Liver (tissue), 9 donors: ENCODE results near the gene HIVEP2. TPM values are rescaled to one million over a fixed set of nuclear protein-coding genes. Genes with fewer than 3 reads are reported as not detected.

ENCODE experiments used
- DNase-seq: peaks from one replicate; pipeline ENCODE4 v3.0.0-alpha.2; 2017; ENCODE audit warnings: low spot score
- H3K27ac ChIP-seq, 2 donors: one replicate each; pipeline ENCODE4 v1.7.0; 2013; ENCODE audit warnings: inconsistent platforms in 2 of 2, low read length in 2 of 2, control low read depth in 1 of 2, low read depth in 1 of 2, mild to moderate bottlenecking in 1 of 2
- H3K27me3 ChIP-seq, 4 donors: one replicate each; pipeline versions ENCODE4 v1.6.1 to v1.7.0; 2013; ENCODE audit warnings: low read length in 3 of 4, inconsistent platforms in 1 of 4, mild to moderate bottlenecking in 1 of 4, moderate library complexity in 1 of 4; ENCODE audit not compliant: control insufficient read depth in 4 of 4, insufficient read depth in 4 of 4
- H3K36me3 ChIP-seq, 4 donors: one replicate each; pipeline versions ENCODE4 v1.6.1 to v1.7.0; 2013; ENCODE audit warnings: low read length in 3 of 4, mild to moderate bottlenecking in 3 of 4, low read depth in 1 of 4, moderate library complexity in 1 of 4; ENCODE audit not compliant: control insufficient read depth in 4 of 4, insufficient read depth in 3 of 4
- H3K4me1 ChIP-seq, 4 donors: one replicate each; pipeline versions ENCODE4 v1.6.1 to v1.7.0; 2013; ENCODE audit warnings: low read length in 3 of 4, mild to moderate bottlenecking in 3 of 4, moderate library complexity in 1 of 4; ENCODE audit not compliant: control insufficient read depth in 4 of 4, insufficient read depth in 4 of 4
- H3K4me3 ChIP-seq, 3 donors: one replicate each; pipeline versions ENCODE4 v1.6.1 to v1.7.0; 2013; ENCODE audit warnings: low read length in 3 of 3, control low read depth in 1 of 3, low read depth in 1 of 3, mild to moderate bottlenecking in 1 of 3
- H3K9ac ChIP-seq, 2 donors: one replicate each; pipeline ENCODE4 v1.7.0; 2013; ENCODE audit warnings: low read length in 2 of 2, mild to moderate bottlenecking in 2 of 2, moderate library complexity in 2 of 2, control low read depth in 1 of 2, low read depth in 1 of 2
- H3K9me3 ChIP-seq, 4 donors: one replicate each; pipeline versions ENCODE4 v1.6.1 to v1.7.0; 2013; ENCODE audit warnings: low read length in 3 of 4; ENCODE audit not compliant: control insufficient read depth in 4 of 4
- EGR1 ChIP-seq, 2 donors: IDR thresholded peaks; 2 replicates each; pipeline ENCODE4 v1.6.1; 2016 to 2018; ENCODE audit warnings: antibody characterized with exemption in 2 of 2, low read depth in 2 of 2
- FOXA1 ChIP-seq: IDR thresholded peaks from 2 replicates; pipeline ENCODE4 v1.6.1; 2016; ENCODE audit warnings: antibody characterized with exemption
- FOXA2 ChIP-seq: IDR thresholded peaks from 2 replicates; pipeline ENCODE4 v1.6.1; 2016; ENCODE audit warnings: antibody characterized with exemption
- GABPA ChIP-seq, 2 donors: IDR thresholded peaks in 1 of 2; conservative IDR thresholded peaks in 1 of 2; 2 replicates each; pipeline ENCODE4 v1.6.1; 2016; ENCODE audit warnings: antibody characterized with exemption in 2 of 2, mild to moderate bottlenecking in 1 of 2, moderate library complexity in 1 of 2
- HNF4G ChIP-seq: IDR thresholded peaks from 2 replicates; pipeline ENCODE4 v1.6.1; 2016; ENCODE audit warnings: antibody characterized with exemption
- JUND ChIP-seq, 2 donors: IDR thresholded peaks; 2 replicates each; pipeline ENCODE4 v1.6.1; 2016; ENCODE audit warnings: antibody characterized with exemption in 2 of 2
- NR2F2 ChIP-seq: IDR thresholded peaks from 2 replicates; pipeline ENCODE4 v1.6.1; 2016; ENCODE audit warnings: antibody characterized with exemption
- RAD21 ChIP-seq, 2 donors: IDR thresholded peaks; 2 replicates each; pipeline ENCODE4 v1.6.1; 2016; ENCODE audit warnings: antibody characterized with exemption in 2 of 2, mild to moderate bottlenecking in 2 of 2
- RXRA ChIP-seq, 2 donors: IDR thresholded peaks; 2 replicates each; pipeline ENCODE4 v1.6.1; 2017 to 2018; ENCODE audit warnings: antibody characterized with exemption in 2 of 2, mild to moderate bottlenecking in 1 of 2
- SP1 ChIP-seq: IDR thresholded peaks from 2 replicates; pipeline ENCODE4 v1.6.1; 2018; ENCODE audit warnings: antibody characterized with exemption, mild to moderate bottlenecking
- TAF1 ChIP-seq: conservative IDR thresholded peaks from 2 replicates; pipeline ENCODE4 v1.6.1; 2016; ENCODE audit warnings: antibody characterized with exemption, mild to moderate bottlenecking
- YY1 ChIP-seq: IDR thresholded peaks from 2 replicates; pipeline ENCODE4 v1.6.1; 2016; ENCODE audit warnings: antibody characterized with exemption, mild to moderate bottlenecking
- WGBS: extraction: QIAGEN DNeasy Blood & Tissue Kit; methylation state at CpG from one replicate; pipeline ENCODE4 v1.1.7; 2013; 5-methylcytosine and 5-hydroxymethylcytosine counted together
- polyA plus RNA-seq, 2 donors: library from polyadenylated mRNA; stranded (reverse) in 1 of 2; unstranded in 1 of 2; fragments of 200-250 nt in 1 of 2; fragments of >200 nt in 1 of 2; fragmentation: Nextera tagmentation in 1 of 2; extraction: Ambion mirVana in 1 of 2; gene quantifications; one replicate each; pipeline versions ENCODE4 v1.2.1 to v1.2.3, GENCODE V29; 2013 to 2015
- total RNA-seq, 2 donors: library from RNA; depleted of rRNA; stranded (reverse); fragments of >200 nt; gene quantifications; one replicate each; pipeline ENCODE4 v1.2.3, GENCODE V29; 2014
- TF ChIP-seq, protein P1 (sequence below): IDR thresholded peaks from 2 replicates; pipeline ENCODE4 v1.6.1; 2016; ENCODE audit warnings: antibody characterized with exemption
- TF ChIP-seq, protein P2 (sequence below): fragments of 150-350 bp; IDR thresholded peaks from 2 replicates; pipeline ENCODE4 v1.5.1; 2017; ENCODE audit warnings: improper control_type of control experiment, low read depth, low read length; ENCODE audit not compliant: missing input control
- TF ChIP-seq, protein P3 (sequence below): IDR thresholded peaks from 2 replicates; pipeline ENCODE4 v1.6.1; 2016; ENCODE audit warnings: antibody characterized with exemption
- TF ChIP-seq, protein P4 (sequence below): IDR thresholded peaks from 2 replicates; pipeline ENCODE4 v1.6.1; 2016; ENCODE audit warnings: antibody characterized with exemption, mild to moderate bottlenecking
- TF ChIP-seq, protein P5 (sequence below): IDR thresholded peaks from 2 replicates; pipeline ENCODE4 v1.6.1; 2016; ENCODE audit warnings: antibody characterized with exemption
- donor health status: healthy.
- donor health status: healthy.
- donor health status: healthy.
- donor health status: healthy.
- donor health status: healthy.

The HIVEP2 gene
- total and polyA plus RNA-seq, 4 donors, result 0.82 to 6.6 (median 1.3) TPM

DNA sequence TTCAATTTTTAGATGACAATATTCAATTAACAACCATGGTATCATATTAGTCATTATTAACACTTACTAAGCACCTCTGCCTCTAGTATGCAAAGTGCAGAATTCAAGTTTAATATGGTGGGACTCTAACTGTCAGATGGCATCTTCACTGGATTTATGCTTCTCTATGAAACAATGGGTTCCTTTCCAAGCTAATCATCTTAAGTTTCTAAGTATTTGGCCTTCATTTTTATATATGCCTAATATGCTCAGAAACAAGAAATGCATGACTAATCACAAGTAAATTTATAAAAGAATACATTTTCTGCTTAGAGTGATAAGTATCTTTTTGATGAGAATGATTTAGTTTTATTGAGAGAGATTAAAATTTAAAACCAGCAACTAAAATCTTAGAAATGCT, 144.7 kb downstream of the HIVEP2 start:
- TF ChIP-seq JUND (IDR thresholded peaks at IDR 0.05) (no peak), EGR1 (IDR thresholded peaks at IDR 0.05; ENCODE audit: low read depth in 2 of 2) (no peak), FOXA2 (no peak), RAD21 (IDR thresholded peaks at IDR 0.05) (no peak), TAF1 (no peak), SP1 (no peak), GABPA (IDR thresholded peaks at IDR 0.05 in 1 of 2, conservative IDR thresholded peaks at IDR 0.05 in 1 of 2) (no peak), RXRA (IDR thresholded peaks at IDR 0.05) (no peak), HNF4G (no peak), NR2F2 (no peak), FOXA1 (no peak)
- TF ChIP-seq, protein P1, sequence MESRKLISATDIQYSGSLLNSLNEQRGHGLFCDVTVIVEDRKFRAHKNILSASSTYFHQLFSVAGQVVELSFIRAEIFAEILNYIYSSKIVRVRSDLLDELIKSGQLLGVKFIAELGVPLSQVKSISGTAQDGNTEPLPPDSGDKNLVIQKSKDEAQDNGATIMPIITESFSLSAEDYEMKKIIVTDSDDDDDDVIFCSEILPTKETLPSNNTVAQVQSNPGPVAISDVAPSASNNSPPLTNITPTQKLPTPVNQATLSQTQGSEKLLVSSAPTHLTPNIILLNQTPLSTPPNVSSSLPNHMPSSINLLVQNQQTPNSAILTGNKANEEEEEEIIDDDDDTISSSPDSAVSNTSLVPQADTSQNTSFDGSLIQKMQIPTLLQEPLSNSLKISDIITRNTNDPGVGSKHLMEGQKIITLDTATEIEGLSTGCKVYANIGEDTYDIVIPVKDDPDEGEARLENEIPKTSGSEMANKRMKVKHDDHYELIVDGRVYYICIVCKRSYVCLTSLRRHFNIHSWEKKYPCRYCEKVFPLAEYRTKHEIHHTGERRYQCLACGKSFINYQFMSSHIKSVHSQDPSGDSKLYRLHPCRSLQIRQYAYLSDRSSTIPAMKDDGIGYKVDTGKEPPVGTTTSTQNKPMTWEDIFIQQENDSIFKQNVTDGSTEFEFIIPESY, result no peak
- TF ChIP-seq, protein P2, sequence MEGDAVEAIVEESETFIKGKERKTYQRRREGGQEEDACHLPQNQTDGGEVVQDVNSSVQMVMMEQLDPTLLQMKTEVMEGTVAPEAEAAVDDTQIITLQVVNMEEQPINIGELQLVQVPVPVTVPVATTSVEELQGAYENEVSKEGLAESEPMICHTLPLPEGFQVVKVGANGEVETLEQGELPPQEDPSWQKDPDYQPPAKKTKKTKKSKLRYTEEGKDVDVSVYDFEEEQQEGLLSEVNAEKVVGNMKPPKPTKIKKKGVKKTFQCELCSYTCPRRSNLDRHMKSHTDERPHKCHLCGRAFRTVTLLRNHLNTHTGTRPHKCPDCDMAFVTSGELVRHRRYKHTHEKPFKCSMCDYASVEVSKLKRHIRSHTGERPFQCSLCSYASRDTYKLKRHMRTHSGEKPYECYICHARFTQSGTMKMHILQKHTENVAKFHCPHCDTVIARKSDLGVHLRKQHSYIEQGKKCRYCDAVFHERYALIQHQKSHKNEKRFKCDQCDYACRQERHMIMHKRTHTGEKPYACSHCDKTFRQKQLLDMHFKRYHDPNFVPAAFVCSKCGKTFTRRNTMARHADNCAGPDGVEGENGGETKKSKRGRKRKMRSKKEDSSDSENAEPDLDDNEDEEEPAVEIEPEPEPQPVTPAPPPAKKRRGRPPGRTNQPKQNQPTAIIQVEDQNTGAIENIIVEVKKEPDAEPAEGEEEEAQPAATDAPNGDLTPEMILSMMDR, result no peak
- TF ChIP-seq, protein P3, sequence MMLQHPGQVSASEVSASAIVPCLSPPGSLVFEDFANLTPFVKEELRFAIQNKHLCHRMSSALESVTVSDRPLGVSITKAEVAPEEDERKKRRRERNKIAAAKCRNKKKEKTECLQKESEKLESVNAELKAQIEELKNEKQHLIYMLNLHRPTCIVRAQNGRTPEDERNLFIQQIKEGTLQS, result no peak
- TF ChIP-seq, protein P4, sequence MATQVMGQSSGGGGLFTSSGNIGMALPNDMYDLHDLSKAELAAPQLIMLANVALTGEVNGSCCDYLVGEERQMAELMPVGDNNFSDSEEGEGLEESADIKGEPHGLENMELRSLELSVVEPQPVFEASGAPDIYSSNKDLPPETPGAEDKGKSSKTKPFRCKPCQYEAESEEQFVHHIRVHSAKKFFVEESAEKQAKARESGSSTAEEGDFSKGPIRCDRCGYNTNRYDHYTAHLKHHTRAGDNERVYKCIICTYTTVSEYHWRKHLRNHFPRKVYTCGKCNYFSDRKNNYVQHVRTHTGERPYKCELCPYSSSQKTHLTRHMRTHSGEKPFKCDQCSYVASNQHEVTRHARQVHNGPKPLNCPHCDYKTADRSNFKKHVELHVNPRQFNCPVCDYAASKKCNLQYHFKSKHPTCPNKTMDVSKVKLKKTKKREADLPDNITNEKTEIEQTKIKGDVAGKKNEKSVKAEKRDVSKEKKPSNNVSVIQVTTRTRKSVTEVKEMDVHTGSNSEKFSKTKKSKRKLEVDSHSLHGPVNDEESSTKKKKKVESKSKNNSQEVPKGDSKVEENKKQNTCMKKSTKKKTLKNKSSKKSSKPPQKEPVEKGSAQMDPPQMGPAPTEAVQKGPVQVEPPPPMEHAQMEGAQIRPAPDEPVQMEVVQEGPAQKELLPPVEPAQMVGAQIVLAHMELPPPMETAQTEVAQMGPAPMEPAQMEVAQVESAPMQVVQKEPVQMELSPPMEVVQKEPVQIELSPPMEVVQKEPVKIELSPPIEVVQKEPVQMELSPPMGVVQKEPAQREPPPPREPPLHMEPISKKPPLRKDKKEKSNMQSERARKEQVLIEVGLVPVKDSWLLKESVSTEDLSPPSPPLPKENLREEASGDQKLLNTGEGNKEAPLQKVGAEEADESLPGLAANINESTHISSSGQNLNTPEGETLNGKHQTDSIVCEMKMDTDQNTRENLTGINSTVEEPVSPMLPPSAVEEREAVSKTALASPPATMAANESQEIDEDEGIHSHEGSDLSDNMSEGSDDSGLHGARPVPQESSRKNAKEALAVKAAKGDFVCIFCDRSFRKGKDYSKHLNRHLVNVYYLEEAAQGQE, result no peak
- TF ChIP-seq, protein P5, sequence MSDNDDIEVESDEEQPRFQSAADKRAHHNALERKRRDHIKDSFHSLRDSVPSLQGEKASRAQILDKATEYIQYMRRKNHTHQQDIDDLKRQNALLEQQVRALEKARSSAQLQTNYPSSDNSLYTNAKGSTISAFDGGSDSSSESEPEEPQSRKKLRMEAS, result no peak
- Histone ChIP-seq H3K27me3 (no peaks in the 10 kb centered on the region), H3K36me3 (no peaks in the 10 kb centered on the region), H3K4me3 (no peak overlapping the region), H3K9ac (no peak overlapping the region), H3K27ac (no peak overlapping the region), H3K4me1 (peaks cover 5 to 15% (median 9%) of the 10 kb centered on the region in 4 donors), H3K9me3 (no peaks in the 10 kb centered on the region)
- no peak for DNase-seq

GRCh38 chr6:142799639-142800038, 145.3 kb downstream of the HIVEP2 start:
- WGBS, result 94% methylated on average over 1 of the region's 1 CpG
- Histone ChIP-seq H3K4me3 (no peak overlapping the region), H3K27ac (no peak overlapping the region), H3K27me3 (no peaks in the 10 kb centered on the region), H3K9me3 (no peaks in the 10 kb centered on the region), H3K36me3 (no peaks in the 10 kb centered on the region), H3K4me1 (peaks cover 3 to 10% (median 5%) of the 10 kb centered on the region in 4 donors), H3K9ac (no peak overlapping the region)
- no peak for DNase-seq
- TF ChIP-seq HNF4G, result no peak
- TF ChIP-seq, protein P5, result no peak
- no peak for TF ChIP-seq SP1
- TF ChIP-seq, protein P4, result no peak
- no peak for TF ChIP-seq JUND (IDR thresholded peaks at IDR 0.05)
- TF ChIP-seq, protein P1, result no peak
- TF ChIP-seq YY1, result no peak
- TF ChIP-seq, protein P3, result no peak
